Measurements from ENCODE around the gene PALLD. TPM values are rescaled to one million over a fixed set of nuclear protein-coding genes. Genes with fewer than 3 reads are reported as not detected.

Gene PALLD
- total and polyA plus RNA-seq, 12 donors: 169 to 1,537 (median 667) TPM

DNA sequence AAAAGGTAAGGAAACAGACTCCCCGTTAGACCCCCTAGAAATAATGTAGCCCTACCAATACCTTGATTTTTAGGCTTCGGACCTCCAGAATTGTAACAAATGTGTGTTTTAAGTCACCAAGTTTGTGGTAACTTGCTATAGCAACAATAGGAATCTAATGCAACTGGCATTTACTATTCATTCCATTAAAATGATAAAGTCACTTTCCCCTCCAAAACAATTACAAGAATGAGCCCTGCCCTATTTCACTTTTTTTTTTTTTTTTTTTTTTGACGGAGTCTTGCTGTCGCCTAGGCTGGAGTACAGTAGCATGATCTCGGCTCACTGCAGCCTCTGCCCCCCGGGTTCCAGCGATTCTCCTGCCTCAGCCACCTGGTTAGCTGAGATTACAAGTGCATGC is 13.0 kb upstream of the PALLD start:
- Histone ChIP-seq H3K36me3 (no peaks in the 10 kb centered on the region), H3K9me3 (no peaks in the 10 kb centered on the region), H3K4me3 (no peak overlapping the region), H3K4me1 (peaks cover 0 to 31% (median 20%) of the 10 kb centered on the region in 9 donors), H3K27ac (no peak overlapping the region), H3K27me3 (no peaks in the 10 kb centered on the region)
- 94 to 98% methylated on average over 6 of the region's 7 CpGs for WGBS, 2 donors
- intact Hi-C loops (cut with DNase I): loop anchor here in 5 of 10 donors (5.0 to 10.0 kb wide), 3 partner anchors 69 to 167 kb away; partner anchors contain the start of gene DDX60 (in 1 of the 5)
- TF ChIP-seq CTCF (IDR thresholded peaks at IDR 0.05): no peak
- ATAC-seq (no peak), DNase-seq (no peak)

DNA sequence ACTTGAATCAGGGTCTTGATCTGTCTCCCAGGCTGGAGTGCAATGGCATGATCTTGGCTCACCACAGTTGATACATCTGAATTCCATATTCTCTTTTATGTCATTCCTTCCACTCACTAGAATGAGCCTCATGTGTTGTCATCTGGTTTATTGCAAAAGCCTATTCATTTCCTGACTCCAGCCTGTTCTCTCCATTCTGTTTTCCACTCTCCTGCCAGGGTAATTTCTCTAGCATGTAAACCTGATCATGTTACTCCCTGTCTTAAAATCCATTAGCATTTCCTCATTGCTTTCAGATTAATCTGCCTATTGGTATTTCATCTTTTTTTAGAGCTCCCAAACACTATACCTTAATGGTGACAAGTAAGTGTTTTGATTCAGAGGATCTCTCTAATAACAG is 12.2 kb upstream of the PALLD start:
- ATAC-seq: no peak
- no peak for DNase-seq
- intact Hi-C loops (cut with DNase I): loop anchor here in 5 of 10 donors (5.0 to 10.0 kb wide), 3 partner anchors 70 to 167 kb away; partner anchors contain the start of gene DDX60 (in 1 of the 5)
- H3K27me3 ChIP-seq: no peaks in the 10 kb centered on the region
- H3K4me3 ChIP-seq: no peak overlapping the region
- no peak for TF ChIP-seq CTCF (IDR thresholded peaks at IDR 0.05)
- peaks cover 0 to 37% (median 26%) of the 10 kb centered on the region in 9 donors for H3K4me1 ChIP-seq
- H3K9me3 ChIP-seq: no peaks in the 10 kb centered on the region
- no peak overlapping the region for H3K27ac ChIP-seq
- H3K36me3 ChIP-seq: no peaks in the 10 kb centered on the region

DNA sequence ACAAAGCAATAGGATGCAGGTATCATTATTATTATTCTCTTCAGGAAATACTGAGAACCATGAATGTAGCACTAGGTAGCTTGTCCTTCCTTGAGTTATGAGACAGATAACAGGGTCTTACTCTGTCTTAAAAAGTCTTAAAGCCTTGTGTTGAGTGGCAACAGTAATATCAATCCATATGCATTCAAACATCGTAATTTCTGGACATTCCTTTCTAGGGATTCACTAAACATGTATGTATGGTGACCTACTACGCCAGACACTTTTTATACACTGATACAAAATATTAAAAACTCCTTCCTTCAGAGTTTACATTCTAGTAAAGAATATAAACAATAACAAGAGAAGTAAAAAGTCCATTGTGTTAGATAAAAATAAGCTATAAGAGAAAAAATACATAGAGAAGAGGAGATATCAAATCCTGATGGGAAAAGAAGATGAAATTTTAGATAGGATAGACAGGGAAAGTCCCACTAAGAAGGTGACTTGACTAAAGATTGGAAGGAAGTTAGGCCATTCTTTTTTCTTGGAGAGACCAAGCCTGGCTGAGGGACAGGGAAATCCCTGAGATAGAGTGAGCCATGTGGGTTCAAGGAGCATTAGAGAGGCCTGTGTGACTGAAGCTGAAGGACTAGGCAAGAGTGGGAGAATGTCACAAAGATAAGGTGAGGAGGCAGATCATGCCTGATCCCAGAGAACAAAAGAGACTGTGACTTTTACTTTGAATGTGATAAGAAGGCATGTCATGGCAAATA is 11.5 kb upstream of the PALLD start:
- no peaks in the 10 kb centered on the region for H3K9me3 ChIP-seq

GRCh38 chr4:168486912-168487281 is 10.0 kb upstream of the PALLD start:
- peak in 1 of 8 donors; percentile 43 for ATAC-seq
- Histone ChIP-seq H3K36me3 (no peaks in the 10 kb centered on the region), H3K4me1 (peaks cover 0 to 28% (median 14%) of the 10 kb centered on the region in 9 donors), H3K27me3 (no peaks in the 10 kb centered on the region), H3K9me3 (no peaks in the 10 kb centered on the region), H3K27ac (no peak overlapping the region), H3K4me3 (no peak overlapping the region)
- TF ChIP-seq CTCF (IDR thresholded peaks at IDR 0.05): no peak
- no peak for DNase-seq
- intact Hi-C loops (cut with DNase I): loop anchor here in 1 of 10 donors (10.0 kb wide), 1 partner anchor 72 kb away; no protein-coding TSS in a partner anchor
- WGBS, 2 donors: 81 to 85% methylated on average over 1 of the region's 1 CpG

More for the DNA sequence above, 11.5 kb upstream of the PALLD start:
- intact Hi-C loops (cut with DNase I): loop anchor here in 1 of 10 donors (10.0 kb wide), 1 partner anchor 71 kb away; no protein-coding TSS in a partner anchor
- ATAC-seq (no peak), DNase-seq (no peak)
- 95 to 97% methylated on average over 2 of the region's 2 CpGs for WGBS, 2 donors
- H3K27me3 ChIP-seq: no peaks in the 10 kb centered on the region
- H3K4me3 ChIP-seq: no peak overlapping the region
- peaks cover 0 to 39% (median 27%) of the 10 kb centered on the region in 9 donors for H3K4me1 ChIP-seq
- no peak overlapping the region for H3K27ac ChIP-seq
- no peaks in the 10 kb centered on the region for H3K36me3 ChIP-seq
- TF ChIP-seq CTCF (IDR thresholded peaks at IDR 0.05): no peak
